GM12874 (cell line): Measurements from ENCODE around the gene ZNF280C.

ENCODE experiments used
- CTCF ChIP-seq: IDR thresholded peaks from 2 replicates; pipeline ENCODE4 v1.5.1; 2011; ENCODE audit warnings: low read depth, mild to moderate bottlenecking, control low read depth, low read length, moderate library complexity; ENCODE audit not compliant: insufficient read depth

The ZNF280C gene

GRCh38 chrX:130296743-130297142 lies 28.0 kb upstream of the ZNF280C start:
- TF ChIP-seq CTCF: no peak

GRCh38 chrX:130296297-130296678 lies 27.6 kb upstream of the ZNF280C start:
- TF ChIP-seq CTCF: no peak

GRCh38 chrX:130295519-130296296 lies 27.0 kb upstream of the ZNF280C start:
- TF ChIP-seq CTCF: no peak

GRCh38 chrX:130287071-130287770 lies 18.5 kb upstream of the ZNF280C start:
- TF ChIP-seq CTCF: no peak

- TF ChIP-seq CTCF: no peak
These were observed 17.0 kb upstream of the ZNF280C start for GRCh38 chrX:130285710-130286109.

GRCh38 chrX:130285069-130285620 lies 16.4 kb upstream of the ZNF280C start:
- TF ChIP-seq CTCF: no peak

- no peak for TF ChIP-seq CTCF
These were observed 13.5 kb upstream of the ZNF280C start for GRCh38 chrX:130282151-130282550.
